WTC11 (cell line): Measurements from ENCODE around the gene TTC24. TPM values are rescaled to one million over a fixed set of nuclear protein-coding genes. Genes with fewer than 3 reads are reported as not detected.

ENCODE experiments used
- CBFB ChIP-seq: sonication (generic); formaldehyde crosslinking; IDR thresholded peaks from 2 replicates; pipeline ENCODE4 v1.8.1; 2022; ENCODE audit warnings: mild to moderate bottlenecking, low read depth, missing genetic modification reagents
- CREM ChIP-seq: sonication (generic); formaldehyde crosslinking; IDR thresholded peaks from 2 replicates; pipeline ENCODE4 v1.8.1; 2022; ENCODE audit warnings: mild to moderate bottlenecking, missing genetic modification reagents, moderate library complexity
- CTCF ChIP-seq: fragments of 200-600 bp; IDR thresholded peaks from 2 replicates; pipeline ENCODE4 v1.8.0; 2022; ENCODE audit warnings: antibody characterized with exemption
- ESRRA ChIP-seq: sonication (generic); formaldehyde crosslinking; IDR thresholded peaks from 2 replicates; pipeline ENCODE4 v1.8.1; 2022; ENCODE audit warnings: mild to moderate bottlenecking, missing genetic modification reagents, borderline replicate concordance
- FOXJ3 ChIP-seq: sonication (generic); formaldehyde crosslinking; IDR thresholded peaks from 2 replicates; pipeline ENCODE4 v1.9.0; 2021; ENCODE audit warnings: missing genetic modification reagents, mild to moderate bottlenecking, borderline replicate concordance
- GABPB1 ChIP-seq: sonication (generic); formaldehyde crosslinking; IDR thresholded peaks from 2 replicates; pipeline ENCODE4 v1.8.1; 2023; ENCODE audit warnings: mild to moderate bottlenecking, missing genetic modification reagents
- GRHL2 ChIP-seq: fragments of 250-450 bp; sonication (Bioruptor Pico); IDR thresholded peaks from 2 replicates; pipeline ENCODE4 v1.8.0; 2022; ENCODE audit warnings: mild to moderate bottlenecking, moderate library complexity; ENCODE audit not compliant: insufficient replicate concordance, severe bottlenecking
- GTF2I ChIP-seq: fragments of 250-450 bp; sonication (Bioruptor Pico); conservative IDR thresholded peaks from 2 replicates; pipeline ENCODE4 v1.4.0; 2021; ENCODE audit warnings: mild to moderate bottlenecking
- HMGA2 ChIP-seq: fragments of 250-450 bp; sonication (Bioruptor Pico); IDR thresholded peaks from 2 replicates; pipeline ENCODE4 v1.4.0; 2021; ENCODE audit warnings: mild to moderate bottlenecking, moderate library complexity
- HMGXB4 ChIP-seq: sonication (generic); formaldehyde crosslinking; IDR thresholded peaks from 2 replicates; pipeline ENCODE4 v1.8.1; 2023; ENCODE audit warnings: mild to moderate bottlenecking, moderate library complexity, missing genetic modification reagents
- JAZF1 ChIP-seq: fragments of 250-450 bp; sonication (Bioruptor Pico); IDR thresholded peaks from 2 replicates; pipeline ENCODE4 v1.9.0; 2021; ENCODE audit warnings: moderate library complexity, mild to moderate bottlenecking, inconsistent platforms
- JUN ChIP-seq: sonication (generic); formaldehyde crosslinking; IDR thresholded peaks from 2 replicates; pipeline ENCODE4 v1.8.0; 2023; ENCODE audit warnings: mild to moderate bottlenecking, missing genetic modification reagents
- NFE2L1 ChIP-seq: sonication (generic); formaldehyde crosslinking; IDR thresholded peaks from 2 replicates; pipeline ENCODE4 v1.8.1; 2023; ENCODE audit warnings: missing genetic modification reagents
- NFYB ChIP-seq: sonication (generic); formaldehyde crosslinking; conservative IDR thresholded peaks from 2 replicates; pipeline ENCODE4 v1.8.0; 2022; ENCODE audit warnings: low read depth, missing genetic modification reagents
- NR1H2 ChIP-seq: sonication (generic); formaldehyde crosslinking; IDR thresholded peaks from 2 replicates; pipeline ENCODE4 v1.9.0; 2021; ENCODE audit warnings: mild to moderate bottlenecking, moderate library complexity, missing genetic modification reagents
- NR3C1 ChIP-seq: sonication (generic); formaldehyde crosslinking; conservative IDR thresholded peaks from 2 replicates; pipeline ENCODE4 v1.8.1; 2023; ENCODE audit warnings: low read depth, mild to moderate bottlenecking, missing genetic modification reagents
- PRRX2 ChIP-seq: fragments of 250-450 bp; sonication (Bioruptor Pico); IDR thresholded peaks from 2 replicates; pipeline ENCODE4 v1.8.0; 2021; ENCODE audit warnings: mild to moderate bottlenecking
- RELA ChIP-seq: sonication (generic); formaldehyde crosslinking; IDR thresholded peaks from 2 replicates; pipeline ENCODE4 v1.8.1; 2022; ENCODE audit warnings: missing genetic modification reagents, mild to moderate bottlenecking, borderline replicate concordance
- TCF7 ChIP-seq: sonication (generic); formaldehyde crosslinking; IDR thresholded peaks from 2 replicates; pipeline ENCODE4 v1.8.0; 2022; ENCODE audit warnings: mild to moderate bottlenecking, low read depth, missing genetic modification reagents, moderate library complexity
- TEAD1 ChIP-seq: sonication (generic); formaldehyde crosslinking; IDR thresholded peaks from 2 replicates; pipeline ENCODE4 v1.8.0; 2022; ENCODE audit warnings: mild to moderate bottlenecking, missing genetic modification reagents
- TEAD4 ChIP-seq: sonication (generic); formaldehyde crosslinking; IDR thresholded peaks from 2 replicates; pipeline ENCODE4 v1.8.0; 2022; ENCODE audit warnings: mild to moderate bottlenecking, missing genetic modification reagents
- TP53 ChIP-seq: sonication (generic); formaldehyde crosslinking; IDR thresholded peaks from 2 replicates; pipeline ENCODE4 v1.8.1; 2023; ENCODE audit warnings: mild to moderate bottlenecking, missing genetic modification reagents
- ZNF121 ChIP-seq: sonication (generic); formaldehyde crosslinking; IDR thresholded peaks from 2 replicates; pipeline ENCODE4 v1.8.0; 2023; ENCODE audit warnings: missing genetic modification reagents
- ZNF138 ChIP-seq: sonication (generic); formaldehyde crosslinking; conservative IDR thresholded peaks from 2 replicates; pipeline ENCODE4 v1.8.1; 2022; ENCODE audit warnings: mild to moderate bottlenecking, moderate library complexity, missing genetic modification reagents
- ZNF232 ChIP-seq: sonication (generic); formaldehyde crosslinking; IDR thresholded peaks from 2 replicates; pipeline ENCODE4 v1.8.0; 2022; ENCODE audit warnings: mild to moderate bottlenecking, missing genetic modification reagents
- ZNF317 ChIP-seq: sonication (generic); formaldehyde crosslinking; IDR thresholded peaks from 2 replicates; pipeline ENCODE4 v1.8.1; 2023; ENCODE audit warnings: low read depth, mild to moderate bottlenecking, moderate library complexity, missing genetic modification reagents, borderline replicate concordance
- ZNF423 ChIP-seq: fragments of 250-450 bp; sonication (Bioruptor Pico); IDR thresholded peaks from 2 replicates; pipeline ENCODE4 v2.1.2; 2022; ENCODE audit warnings: mild to moderate bottlenecking, moderate library complexity
- total RNA-seq: library from RNA; stranded (reverse); gene quantifications from 3 replicates; pipeline ENCODE4 v1.2.3, GENCODE V29; 2021
- TF ChIP-seq, protein P1 (sequence below): fragments of 250-450 bp; sonication (Bioruptor Pico); IDR thresholded peaks from 2 replicates; pipeline ENCODE4 v1.9.0; 2021; ENCODE audit warnings: mild to moderate bottlenecking
- TF ChIP-seq, protein P2 (sequence below): fragments of 250-450 bp; sonication (Bioruptor Pico); conservative IDR thresholded peaks from 2 replicates; pipeline ENCODE4 v1.9.0; 2021; ENCODE audit warnings: mild to moderate bottlenecking
- TF ChIP-seq, protein P3 (sequence below): sonication (generic); formaldehyde crosslinking; IDR thresholded peaks from 2 replicates; pipeline ENCODE4 v1.8.1; 2022; ENCODE audit warnings: low read depth, missing genetic modification reagents, borderline replicate concordance
- TF ChIP-seq, protein P4 (sequence below): fragments of 250-450 bp; sonication (Bioruptor Pico); IDR thresholded peaks from 2 replicates; pipeline ENCODE4 v1.9.0; 2021; ENCODE audit warnings: moderate library complexity, mild to moderate bottlenecking, inconsistent platforms, borderline replicate concordance

Gene TTC24
- total RNA-seq, 1 experiment from 2014 or later: 0.20 TPM

- TF ChIP-seq, protein P1, sequence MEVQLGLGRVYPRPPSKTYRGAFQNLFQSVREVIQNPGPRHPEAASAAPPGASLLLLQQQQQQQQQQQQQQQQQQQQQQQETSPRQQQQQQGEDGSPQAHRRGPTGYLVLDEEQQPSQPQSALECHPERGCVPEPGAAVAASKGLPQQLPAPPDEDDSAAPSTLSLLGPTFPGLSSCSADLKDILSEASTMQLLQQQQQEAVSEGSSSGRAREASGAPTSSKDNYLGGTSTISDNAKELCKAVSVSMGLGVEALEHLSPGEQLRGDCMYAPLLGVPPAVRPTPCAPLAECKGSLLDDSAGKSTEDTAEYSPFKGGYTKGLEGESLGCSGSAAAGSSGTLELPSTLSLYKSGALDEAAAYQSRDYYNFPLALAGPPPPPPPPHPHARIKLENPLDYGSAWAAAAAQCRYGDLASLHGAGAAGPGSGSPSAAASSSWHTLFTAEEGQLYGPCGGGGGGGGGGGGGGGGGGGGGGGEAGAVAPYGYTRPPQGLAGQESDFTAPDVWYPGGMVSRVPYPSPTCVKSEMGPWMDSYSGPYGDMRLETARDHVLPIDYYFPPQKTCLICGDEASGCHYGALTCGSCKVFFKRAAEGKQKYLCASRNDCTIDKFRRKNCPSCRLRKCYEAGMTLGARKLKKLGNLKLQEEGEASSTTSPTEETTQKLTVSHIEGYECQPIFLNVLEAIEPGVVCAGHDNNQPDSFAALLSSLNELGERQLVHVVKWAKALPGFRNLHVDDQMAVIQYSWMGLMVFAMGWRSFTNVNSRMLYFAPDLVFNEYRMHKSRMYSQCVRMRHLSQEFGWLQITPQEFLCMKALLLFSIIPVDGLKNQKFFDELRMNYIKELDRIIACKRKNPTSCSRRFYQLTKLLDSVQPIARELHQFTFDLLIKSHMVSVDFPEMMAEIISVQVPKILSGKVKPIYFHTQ: 0 out of 2 replicates have a peak, but pooled peaks have one; percentile 25
- TF ChIP-seq GRHL2 (CRISPR knock-in tag): no peak
- TF ChIP-seq PRRX2 (CRISPR knock-in tag): no peak
- no peak for TF ChIP-seq ZNF232 (CRISPR knock-in tag)
- no peak for TF ChIP-seq GABPB1 (CRISPR knock-in tag)
- TF ChIP-seq CTCF: no peak
- TF ChIP-seq ZNF121 (CRISPR knock-in tag): no peak
- no peak for TF ChIP-seq GTF2I (CRISPR knock-in tag)
- 0 out of 2 replicates have a peak, but pooled peaks have one; percentile 52 for TF ChIP-seq TEAD4 (CRISPR knock-in tag)
- TF ChIP-seq TEAD1: no peak
- peak; percentile 73; the same call in 1 of the 2 replicates for TF ChIP-seq JUN (CRISPR knock-in tag)
- no peak for TF ChIP-seq RELA (CRISPR knock-in tag)
- no peak for TF ChIP-seq CBFB (CRISPR knock-in tag)
- TF ChIP-seq ZNF317 (CRISPR knock-in tag): no peak
- TF ChIP-seq HMGXB4 (CRISPR knock-in tag): 0 out of 2 replicates have a peak, but pooled peaks have one; percentile 36
- TF ChIP-seq NFE2L1 (CRISPR knock-in tag): no peak
- TF ChIP-seq NR3C1 (CRISPR knock-in tag): no peak
- peak; percentile 58; the same call in 1 of the 2 replicates for TF ChIP-seq CREM (CRISPR knock-in tag)
- no peak for TF ChIP-seq HMGA2 (CRISPR knock-in tag)
- TF ChIP-seq, protein P2, sequence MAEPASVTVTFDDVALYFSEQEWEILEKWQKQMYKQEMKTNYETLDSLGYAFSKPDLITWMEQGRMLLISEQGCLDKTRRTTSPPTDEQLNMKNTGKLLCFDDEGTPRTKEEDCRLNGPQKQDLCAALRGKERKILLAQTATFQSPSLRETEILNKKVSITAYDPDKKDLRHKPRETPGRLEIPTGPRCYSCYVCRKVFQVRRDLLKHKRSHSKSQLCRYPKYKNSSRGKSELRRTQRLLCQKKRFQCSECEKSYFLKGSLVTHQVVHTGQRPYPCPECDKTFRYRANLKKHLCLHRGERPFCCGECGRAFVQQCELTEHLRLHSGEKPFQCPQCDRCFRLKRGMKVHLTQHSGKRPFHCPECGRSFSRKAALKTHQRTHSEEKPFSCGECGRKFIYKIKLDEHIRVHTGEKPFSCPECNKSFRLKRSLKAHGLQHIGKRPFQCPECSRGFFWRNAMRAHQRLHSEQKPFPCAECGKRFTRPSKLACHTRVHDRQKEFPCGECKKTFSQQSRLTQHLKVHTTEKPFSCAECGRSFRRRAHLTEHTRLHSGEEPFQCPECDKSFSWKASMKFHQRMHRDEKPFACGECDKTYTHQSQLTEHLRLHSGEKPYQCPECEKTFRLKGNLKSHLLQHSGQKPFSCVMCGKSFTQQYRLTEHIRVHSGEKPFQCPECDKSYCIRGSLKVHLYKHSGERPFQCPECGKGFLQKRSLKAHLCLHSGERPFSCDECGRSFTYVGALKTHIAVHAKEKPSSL (CRISPR knock-in tag): no peak
- TF ChIP-seq TCF7: no peak
- TF ChIP-seq, protein P3, sequence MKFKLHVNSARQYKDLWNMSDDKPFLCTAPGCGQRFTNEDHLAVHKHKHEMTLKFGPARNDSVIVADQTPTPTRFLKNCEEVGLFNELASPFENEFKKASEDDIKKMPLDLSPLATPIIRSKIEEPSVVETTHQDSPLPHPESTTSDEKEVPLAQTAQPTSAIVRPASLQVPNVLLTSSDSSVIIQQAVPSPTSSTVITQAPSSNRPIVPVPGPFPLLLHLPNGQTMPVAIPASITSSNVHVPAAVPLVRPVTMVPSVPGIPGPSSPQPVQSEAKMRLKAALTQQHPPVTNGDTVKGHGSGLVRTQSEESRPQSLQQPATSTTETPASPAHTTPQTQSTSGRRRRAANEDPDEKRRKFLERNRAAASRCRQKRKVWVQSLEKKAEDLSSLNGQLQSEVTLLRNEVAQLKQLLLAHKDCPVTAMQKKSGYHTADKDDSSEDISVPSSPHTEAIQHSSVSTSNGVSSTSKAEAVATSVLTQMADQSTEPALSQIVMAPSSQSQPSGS: no peak
- no peak for TF ChIP-seq NFYB
- no peak for TF ChIP-seq NR1H2 (CRISPR knock-in tag)
- no peak for TF ChIP-seq FOXJ3 (CRISPR knock-in tag)
- TF ChIP-seq ZNF138: no peak
- TF ChIP-seq TP53 (CRISPR knock-in tag): no peak
- peak; percentile 16; the same call in 1 of the 2 replicates for TF ChIP-seq ESRRA
- no peak for TF ChIP-seq JAZF1
- TF ChIP-seq, protein P4, sequence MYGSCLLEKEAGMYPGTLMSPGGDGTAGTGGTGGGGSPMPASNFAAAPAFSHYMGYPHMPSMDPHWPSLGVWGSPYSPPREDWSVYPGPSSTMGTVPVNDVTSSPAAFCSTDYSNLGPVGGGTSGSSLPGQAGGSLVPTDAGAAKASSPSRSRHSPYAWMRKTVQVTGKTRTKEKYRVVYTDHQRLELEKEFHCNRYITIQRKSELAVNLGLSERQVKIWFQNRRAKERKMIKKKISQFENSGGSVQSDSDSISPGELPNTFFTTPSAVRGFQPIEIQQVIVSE: no peak
- no peak for TF ChIP-seq ZNF423 (CRISPR knock-in tag)
Observed at GRCh38 chr1:156591432-156592157, 12.1 kb downstream of the TTC24 start, which contains the start of gene NAXE (continued).
